BLaER1 (cell line): ENCODE data around the gene ZNF341.
"Not testable (repeated sequence)": the region's sequence is repeated elsewhere in the genome, so short reads cannot be mapped to it uniquely, and the experiment has no call there.

Source experiments
- H3K27ac ChIP-seq: shearing (Covaris generic); formaldehyde crosslinking; 2 replicates; pipeline ENCODE4 v1.8.1; 2022
- H3K27me3 ChIP-seq: shearing (Covaris generic); formaldehyde crosslinking; 2 replicates; pipeline ENCODE4 v1.8.1; 2022
- H3K36me3 ChIP-seq: shearing (Covaris generic); formaldehyde crosslinking; 2 replicates; pipeline ENCODE4 v1.8.1; 2022
- H3K4me1 ChIP-seq: shearing (Covaris generic); formaldehyde crosslinking; 2 replicates; pipeline ENCODE4 v1.8.1; 2022
- H3K4me2 ChIP-seq: shearing (Covaris generic); formaldehyde crosslinking; 2 replicates; pipeline ENCODE4 v1.8.1; 2022
- H3K4me3 ChIP-seq: shearing (Covaris generic); formaldehyde crosslinking; 2 replicates; pipeline ENCODE4 v1.8.1; 2022
- H3K9ac ChIP-seq: shearing (Covaris generic); formaldehyde crosslinking; 2 replicates; pipeline ENCODE4 v1.8.1; 2022
- H3K9me3 ChIP-seq: shearing (Covaris generic); formaldehyde crosslinking; 2 replicates; pipeline ENCODE4 v1.8.1; 2022
- H4K20me1 ChIP-seq: shearing (Covaris generic); formaldehyde crosslinking; 2 replicates; pipeline ENCODE4 v1.8.1; 2022
- Cebpa-rat ChIP-seq: shearing (Covaris generic); IDR thresholded peaks from 2 replicates; pipeline ENCODE4 v1.8.1; 2022

The ZNF341 gene

DNA sequence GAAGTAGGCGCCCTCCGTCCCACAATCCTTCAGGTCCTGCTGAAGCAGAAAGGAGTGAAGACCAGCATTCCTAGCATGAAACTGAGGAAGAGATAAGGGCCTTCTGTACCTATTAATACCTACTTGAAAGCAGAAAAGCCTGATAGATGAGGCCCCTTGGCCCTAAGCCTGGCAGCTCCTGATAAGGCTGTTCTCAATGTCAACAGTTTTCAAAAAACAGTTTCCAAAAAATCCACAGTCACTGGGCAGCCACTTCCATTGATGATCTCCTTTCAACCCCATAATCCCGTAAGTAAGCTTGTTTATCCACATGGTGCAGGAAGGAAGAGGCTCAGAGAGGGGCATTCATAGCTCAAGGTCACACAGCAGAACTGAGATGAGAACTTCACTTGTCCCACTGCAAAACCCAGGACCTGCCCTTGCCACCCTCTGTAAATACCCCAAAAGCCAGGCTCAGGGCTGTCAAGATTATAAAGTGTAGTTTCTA lies 42.8 kb upstream of the ZNF341 start:
- no peaks in the 10 kb centered on the region for H3K27me3 ChIP-seq
- H3K27ac ChIP-seq: peak overlapping the region; percentile 85
- H3K4me3 ChIP-seq: no peak overlapping the region
- H3K36me3 ChIP-seq: peaks cover 2% of the 10 kb centered on the region; the same call in 1 of the 2 replicates
- peak overlapping the region; percentile 79 for H3K4me2 ChIP-seq
- no peaks in the 10 kb centered on the region for H3K9me3 ChIP-seq
- H3K9ac ChIP-seq: peak overlapping the region; percentile 42; the same call in 1 of the 2 replicates
- TF ChIP-seq Cebpa-rat: no peak
- peaks cover 14% of the 10 kb centered on the region for H4K20me1 ChIP-seq
- peaks cover 90% of the 10 kb centered on the region for H3K4me1 ChIP-seq

DNA sequence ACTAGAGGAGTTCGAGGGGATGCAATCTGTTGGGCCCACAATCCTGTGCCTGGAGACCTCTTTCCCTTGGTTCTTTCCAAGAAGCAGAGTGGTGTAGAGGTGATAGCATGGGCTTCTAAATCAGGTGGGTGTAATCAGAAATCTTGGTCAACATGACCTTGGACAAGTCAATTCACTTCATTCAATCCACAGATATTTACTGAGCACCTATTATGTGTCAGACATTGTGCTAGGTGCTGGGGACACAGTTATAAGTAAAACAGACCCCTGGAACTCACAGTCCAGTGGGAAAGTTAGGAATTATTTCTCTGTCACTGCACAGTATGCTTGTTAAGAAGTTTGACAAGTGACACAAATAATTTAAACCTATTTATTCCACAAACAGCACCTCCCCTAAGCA lies 42.3 kb upstream of the ZNF341 start:
- Histone ChIP-seq H3K27me3 (no peaks in the 10 kb centered on the region), H3K4me3 (no peak overlapping the region), H3K27ac (peak overlapping the region; percentile 85), H3K9ac (0 out of 2 replicates have a peak overlapping the region, but pooled peaks have one; percentile 71), H3K9me3 (no peaks in the 10 kb centered on the region), H3K4me2 (peak overlapping the region; percentile 79), H4K20me1 (peaks cover 9% of the 10 kb centered on the region), H3K4me1 (peaks cover 90% of the 10 kb centered on the region), H3K36me3 (no peaks in the 10 kb centered on the region)
- TF ChIP-seq Cebpa-rat: no peak

DNA sequence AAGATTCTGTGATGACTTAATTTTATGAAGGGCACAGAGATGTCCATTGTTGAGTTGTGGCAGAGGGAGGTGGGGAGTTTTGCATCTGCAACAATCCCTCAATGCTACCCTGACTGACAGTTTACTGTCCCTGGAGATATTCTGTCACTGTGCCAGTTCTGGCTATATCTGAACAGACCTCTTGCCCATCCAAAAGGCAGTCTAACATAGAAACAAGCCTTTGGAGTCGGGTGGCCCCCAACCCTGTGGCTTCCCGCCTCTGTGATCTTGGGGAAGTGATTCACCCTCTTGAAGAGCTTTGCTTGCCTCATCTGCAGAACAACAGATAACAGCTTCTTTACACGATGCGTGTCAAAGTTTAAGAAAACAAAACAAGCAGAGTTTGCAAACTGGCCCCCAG lies 41.8 kb upstream of the ZNF341 start:
- Histone ChIP-seq H3K4me2 (peak overlapping the region; percentile 79), H3K9me3 (no peaks in the 10 kb centered on the region)
- peak; percentile 55; the same call in 1 of the 2 replicates for TF ChIP-seq Cebpa-rat

DNA sequence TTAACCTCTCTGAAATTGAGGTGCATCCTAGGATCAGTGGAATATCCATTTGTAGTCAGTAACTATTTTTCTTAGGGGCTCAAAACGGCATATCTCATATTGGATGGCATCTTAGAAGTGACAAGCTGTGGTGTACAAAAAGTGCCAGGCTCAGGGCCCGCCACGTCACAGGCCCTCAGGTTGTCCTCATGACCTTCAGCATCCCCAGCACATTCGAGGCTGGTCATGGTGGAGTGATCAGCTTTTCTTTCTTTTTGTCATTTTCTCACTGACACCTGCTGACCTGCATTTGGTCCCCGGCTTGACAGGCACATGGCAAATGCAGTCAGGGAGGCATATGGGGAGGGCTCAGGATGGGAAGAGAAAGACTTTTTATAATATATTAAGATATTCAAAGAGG lies 38.5 kb upstream of the ZNF341 start:
- Histone ChIP-seq H3K4me1 (peaks cover 78% of the 10 kb centered on the region), H3K9me3 (peaks cover 9% of the 10 kb centered on the region), H3K9ac (0 out of 2 replicates have a peak overlapping the region, but pooled peaks have one; percentile 61), H4K20me1 (no peaks in the 10 kb centered on the region), H3K4me2 (peak overlapping the region; percentile 79), H3K4me3 (no peak overlapping the region), H3K36me3 (no peaks in the 10 kb centered on the region), H3K27ac (peak overlapping the region; percentile 76), H3K27me3 (no peaks in the 10 kb centered on the region)
- TF ChIP-seq Cebpa-rat: no peak

More for the DNA sequence above, 41.8 kb upstream of the ZNF341 start:
- Histone ChIP-seq H3K27me3 (no peaks in the 10 kb centered on the region), H3K4me3 (peak overlapping the region; percentile 23; the same call in 1 of the 2 replicates), H3K9ac (peak overlapping the region; percentile 71), H3K36me3 (no peaks in the 10 kb centered on the region), H4K20me1 (peaks cover 4% of the 10 kb centered on the region), H3K4me1 (peaks cover 90% of the 10 kb centered on the region), H3K27ac (peak overlapping the region; percentile 85)

DNA sequence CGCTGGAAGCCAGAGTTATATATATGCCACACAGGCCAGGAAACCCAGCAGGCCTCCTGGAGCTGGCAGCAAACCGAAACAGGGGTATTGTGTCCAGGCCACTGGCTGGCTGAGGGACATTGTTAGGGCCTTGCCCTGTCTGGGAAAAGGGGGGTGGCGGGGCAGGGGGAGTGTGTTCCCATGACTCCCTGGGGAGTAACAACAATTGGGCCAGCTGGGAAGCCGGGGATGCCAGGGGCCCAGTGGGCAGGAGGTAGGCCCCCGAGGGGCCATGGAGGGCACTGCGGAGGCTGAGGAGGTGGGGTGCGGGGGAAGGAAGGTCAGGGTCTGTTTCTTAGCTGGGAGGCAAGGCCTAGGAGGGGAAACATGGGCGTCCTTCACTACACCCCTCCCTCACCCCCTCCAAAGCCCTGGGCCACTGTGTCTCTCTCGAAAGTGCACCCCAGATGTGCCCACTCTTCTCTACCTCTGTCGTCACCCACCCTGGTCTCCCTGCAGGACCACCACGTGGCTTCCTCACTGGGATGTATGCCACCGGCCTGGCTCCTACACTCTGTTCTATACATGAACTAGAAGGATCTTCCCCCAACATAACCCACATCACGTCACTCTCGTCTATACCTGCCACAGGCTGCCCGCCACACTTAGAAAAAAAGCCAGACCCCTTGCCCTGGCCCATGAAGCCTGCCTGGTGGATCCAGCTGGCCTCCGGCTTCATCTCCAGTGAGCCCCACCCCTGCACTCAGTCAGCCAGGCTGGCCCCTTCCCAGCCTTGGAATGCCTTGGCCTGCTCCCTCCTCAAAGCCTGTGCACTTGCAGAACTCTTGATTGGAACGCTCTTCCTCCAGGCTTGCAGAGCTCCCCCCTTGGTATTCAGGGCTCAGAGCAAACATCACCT lies 37.8 kb upstream of the ZNF341 start:
- Histone ChIP-seq H3K9me3 (peaks cover 16% of the 10 kb centered on the region), H3K4me2 (peak overlapping the region; percentile 79), H4K20me1 (no peaks in the 10 kb centered on the region), H3K9ac (peak overlapping the region; percentile 61), H3K27me3 (no peaks in the 10 kb centered on the region), H3K27ac (peak overlapping the region; percentile 76), H3K36me3 (no peaks in the 10 kb centered on the region), H3K4me1 (peaks cover 71% of the 10 kb centered on the region), H3K4me3 (no peak overlapping the region)
- TF ChIP-seq Cebpa-rat: no peak

DNA sequence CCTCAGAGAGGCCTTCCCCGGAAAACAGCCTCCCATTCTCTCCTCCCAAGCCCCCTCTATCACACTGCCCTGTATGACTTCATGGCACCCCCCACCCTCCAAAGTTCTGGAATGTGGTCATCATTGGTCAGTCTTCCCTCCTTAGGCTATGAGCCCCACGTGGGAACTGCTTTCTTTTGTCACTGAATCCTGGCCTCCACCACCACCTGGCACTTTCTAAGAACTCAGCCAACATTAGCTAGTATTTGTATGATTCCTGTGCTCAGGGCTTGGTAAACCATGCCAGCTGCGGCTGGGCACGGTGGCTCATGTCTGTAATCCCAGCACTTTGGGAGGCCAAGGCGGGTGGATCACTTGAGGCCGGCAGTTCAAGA lies 37.2 kb upstream of the ZNF341 start:
- Histone ChIP-seq H3K36me3 (no peaks in the 10 kb centered on the region), H3K9ac (peak overlapping the region; percentile 61; the same call in 1 of the 2 replicates), H3K4me3 (no peak overlapping the region), H3K4me2 (peak overlapping the region; percentile 79), H3K27me3 (no peaks in the 10 kb centered on the region), H3K9me3 (peaks cover 21% of the 10 kb centered on the region), H3K27ac (peak overlapping the region; percentile 76), H3K4me1 (peaks cover 65% of the 10 kb centered on the region), H4K20me1 (no peaks in the 10 kb centered on the region)
- no peak for TF ChIP-seq Cebpa-rat

DNA sequence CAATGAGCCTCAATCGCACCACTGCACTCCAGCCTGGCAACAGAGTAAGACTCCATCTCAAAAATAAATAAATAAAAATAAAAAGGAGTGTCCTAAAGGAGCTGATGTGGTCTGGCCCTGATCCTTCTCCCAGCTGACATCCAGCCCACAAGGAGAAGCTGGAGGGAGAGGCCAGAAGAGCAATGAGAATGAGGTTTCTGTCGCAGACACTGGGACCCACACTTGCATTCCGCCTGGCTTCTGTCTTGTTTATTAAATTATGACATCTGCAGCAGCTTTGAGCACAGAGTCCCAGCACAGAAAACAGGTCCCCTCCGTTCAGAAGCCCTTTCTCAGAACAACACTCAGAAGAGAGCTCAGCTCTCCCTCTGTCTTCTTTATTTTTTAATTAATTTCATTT lies 35.3 kb upstream of the ZNF341 start:
- TF ChIP-seq Cebpa-rat: no peak
- peaks cover 31% of the 10 kb centered on the region for H3K9me3 ChIP-seq
- no peak overlapping the region for H3K27ac ChIP-seq
- no peak overlapping the region for H3K4me2 ChIP-seq
- H3K27me3 ChIP-seq: no peaks in the 10 kb centered on the region
- H4K20me1 ChIP-seq: no peaks in the 10 kb centered on the region
- no peaks in the 10 kb centered on the region for H3K36me3 ChIP-seq
- H3K4me3 ChIP-seq: no peak overlapping the region
- H3K9ac ChIP-seq: no peak overlapping the region
- peaks cover 48% of the 10 kb centered on the region for H3K4me1 ChIP-seq

DNA sequence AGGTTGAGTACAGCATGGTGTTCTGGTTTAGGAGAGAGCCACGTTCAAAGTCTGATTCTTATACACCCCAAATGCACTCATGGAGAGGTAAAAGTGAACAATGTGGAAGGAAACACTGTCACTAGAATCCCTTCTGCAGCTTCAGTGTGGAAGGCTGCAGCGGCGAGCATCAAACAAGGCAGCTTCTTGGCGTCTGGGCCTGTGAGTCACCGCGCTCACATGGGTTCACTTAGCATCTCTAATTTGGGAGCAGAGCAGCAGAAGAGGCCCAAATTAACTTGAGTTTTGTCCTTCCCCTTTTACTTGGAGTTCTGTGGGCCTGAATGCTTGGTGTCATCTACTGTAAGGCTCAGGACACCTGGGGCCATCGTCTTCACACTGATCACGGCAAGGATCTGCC lies 34.7 kb upstream of the ZNF341 start:
- Histone ChIP-seq H3K27ac (no peak overlapping the region), H3K36me3 (no peaks in the 10 kb centered on the region), H4K20me1 (no peaks in the 10 kb centered on the region), H3K9me3 (peaks cover 37% of the 10 kb centered on the region), H3K4me1 (peaks cover 42% of the 10 kb centered on the region), H3K4me2 (no peak overlapping the region), H3K27me3 (no peaks in the 10 kb centered on the region), H3K9ac (no peak overlapping the region), H3K4me3 (no peak overlapping the region)
- TF ChIP-seq Cebpa-rat: no peak

DNA sequence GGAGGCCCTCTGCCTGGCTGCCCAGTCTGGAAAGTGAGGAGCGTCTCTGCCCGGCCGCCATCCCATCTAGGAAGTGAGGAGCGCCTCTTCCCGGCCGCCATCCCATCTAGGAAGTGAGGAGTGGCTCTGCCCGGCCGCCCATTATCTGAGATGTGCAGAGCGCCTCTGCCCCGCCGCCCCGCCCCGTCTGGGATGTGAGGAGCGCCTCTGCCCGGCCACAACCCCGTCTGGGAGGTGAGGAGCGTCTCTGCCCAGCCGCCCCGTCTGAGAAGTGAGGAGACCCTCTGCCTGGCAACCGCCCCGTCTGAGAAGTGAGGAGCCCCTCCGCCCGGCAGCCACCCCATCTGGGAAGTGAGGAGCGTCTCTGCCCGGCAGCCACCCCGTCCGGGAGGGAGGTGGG lies 32.8 kb upstream of the ZNF341 start:
- H3K27me3 ChIP-seq, H3K27ac ChIP-seq, H3K9ac ChIP-seq, H3K4me2 ChIP-seq, H3K4me3 ChIP-seq, H3K36me3 ChIP-seq, H4K20me1 ChIP-seq: not testable (repeated sequence)
- Histone ChIP-seq H3K9me3 (peaks cover 38% of the 10 kb centered on the region), H3K4me1 (peaks cover 39% of the 10 kb centered on the region)

DNA sequence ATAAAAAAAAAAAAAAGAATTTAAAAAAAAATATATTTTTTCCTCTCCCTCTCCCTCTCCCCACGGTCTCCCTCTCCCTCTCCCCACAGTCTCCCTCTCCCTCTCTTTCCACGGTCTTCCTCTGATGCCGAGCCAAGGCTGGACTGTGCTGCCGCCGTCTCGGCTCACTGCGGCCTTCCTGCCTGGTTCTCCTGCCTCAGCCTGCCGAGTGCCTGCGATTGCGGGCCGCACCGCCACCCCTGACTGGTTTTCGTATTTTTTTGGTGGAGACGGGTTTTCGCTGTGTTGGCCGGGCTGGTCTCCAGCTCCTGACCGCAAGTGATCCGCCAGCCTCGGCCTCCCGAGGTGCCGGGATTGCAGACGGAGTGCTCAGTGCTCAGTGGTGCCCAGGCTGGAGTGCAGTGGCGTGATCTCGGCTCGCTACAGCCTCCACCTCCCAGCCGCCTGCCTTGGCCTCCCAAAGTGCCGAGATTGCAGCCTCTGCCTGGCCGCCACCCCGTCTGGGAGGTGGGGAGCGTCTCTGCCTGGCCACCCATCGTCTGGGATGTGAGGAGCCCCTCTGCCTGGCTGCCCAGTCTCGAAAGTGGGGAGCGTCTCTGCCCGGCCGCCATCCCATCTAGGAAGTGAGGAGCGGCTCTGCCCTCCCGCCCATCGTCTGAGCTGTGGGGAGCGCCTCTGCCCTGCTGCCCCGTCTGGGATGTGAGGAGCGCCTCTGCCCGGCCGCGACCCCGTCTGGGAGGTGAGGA lies 30.9 kb upstream of the ZNF341 start:
- H3K27ac ChIP-seq, H3K27me3 ChIP-seq, H3K9ac ChIP-seq, H4K20me1 ChIP-seq, H3K4me3 ChIP-seq, H3K36me3 ChIP-seq, H3K4me2 ChIP-seq: not testable (repeated sequence)
- H3K4me1 ChIP-seq: peaks cover 22% of the 10 kb centered on the region
- H3K9me3 ChIP-seq: peaks cover 38% of the 10 kb centered on the region
